GM19239 (cell line): Measurements from ENCODE around the gene USP11.
A peak's percentile ranks its signal among the peaks of the same experiment; 100 is the strongest.

Experiments used
- DNase-seq: peaks from one replicate; pipeline ENCODE4 v3.0.0; 2011; ENCODE audit warnings: low spot score; ENCODE audit not compliant: insufficient read length
- FAIRE-seq: peaks from 2 replicates; lab custom pipeline; 2011; peaks lifted over from hg19 to GRCh38; lab: Jason Lieb, UNC

The USP11 gene

DNA sequence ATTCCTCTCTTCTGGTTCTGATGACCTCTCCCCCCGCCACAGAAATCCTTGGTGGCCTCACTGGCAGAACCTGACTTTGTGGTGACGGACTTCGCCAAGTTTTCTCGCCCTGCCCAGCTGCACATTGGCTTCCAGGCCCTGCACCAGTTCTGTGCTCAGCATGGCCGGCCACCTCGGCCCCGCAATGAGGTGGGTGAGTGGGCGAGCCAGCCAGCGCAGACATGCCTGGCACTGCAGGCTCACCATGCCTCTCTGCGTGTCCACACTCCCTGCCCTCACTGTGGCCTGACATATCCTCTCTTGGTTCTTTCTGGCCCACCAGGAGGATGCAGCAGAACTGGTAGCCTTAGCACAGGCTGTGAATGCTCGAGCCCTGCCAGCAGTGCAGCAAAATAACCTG is 30.5 kb upstream of the USP11 start:
- DNase-seq (no peak), FAIRE-seq (no peak)

- DNase-seq: no peak
- no peak for FAIRE-seq
These were observed 29.9 kb upstream of the USP11 start for GRCh38 chrX:47202877-47203276.

DNA sequence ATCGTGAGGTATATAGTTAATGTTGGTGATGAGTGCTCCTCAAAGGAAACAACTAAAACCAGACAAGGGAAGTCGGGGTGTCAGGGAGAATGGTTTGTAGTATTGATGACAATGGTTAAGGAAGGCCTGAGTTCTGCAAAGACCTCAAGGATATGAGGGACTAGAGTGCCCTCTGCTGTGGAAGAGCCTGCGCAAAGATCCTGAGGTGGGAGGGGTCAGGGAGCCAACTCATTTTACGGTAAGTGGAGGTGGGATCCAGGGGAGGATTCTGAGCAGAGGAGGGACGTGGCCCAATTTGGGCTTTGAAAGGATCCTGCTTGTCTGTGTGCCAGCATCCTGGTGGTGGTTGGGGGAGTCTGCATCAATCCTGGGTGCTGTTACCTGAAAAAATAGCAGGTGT is 27.8 kb upstream of the USP11 start:
- DNase-seq (no peak), FAIRE-seq (no peak)

DNA sequence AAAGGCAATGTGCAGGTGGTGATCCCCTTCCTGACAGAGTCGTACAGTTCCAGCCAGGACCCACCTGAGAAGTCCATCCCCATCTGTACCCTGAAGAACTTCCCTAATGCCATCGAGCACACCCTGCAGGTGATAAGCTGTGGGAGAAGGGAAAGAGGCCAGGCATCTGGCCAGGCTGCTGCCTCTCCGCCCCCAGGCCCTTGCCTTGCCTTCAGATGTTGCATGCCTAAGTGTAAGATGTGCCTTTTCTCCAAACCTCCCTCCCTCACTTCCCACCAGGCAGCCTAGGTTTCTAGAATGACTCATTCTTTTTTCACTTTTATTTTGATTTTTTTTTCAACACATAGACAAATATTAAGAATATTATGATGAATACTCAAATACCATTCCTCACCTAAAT is 26.5 kb upstream of the USP11 start:
- FAIRE-seq (no peak), DNase-seq (no peak)

GRCh38 chrX:47208108-47208507 is 24.7 kb upstream of the USP11 start:
- DNase-seq (no peak), FAIRE-seq (no peak)

DNA sequence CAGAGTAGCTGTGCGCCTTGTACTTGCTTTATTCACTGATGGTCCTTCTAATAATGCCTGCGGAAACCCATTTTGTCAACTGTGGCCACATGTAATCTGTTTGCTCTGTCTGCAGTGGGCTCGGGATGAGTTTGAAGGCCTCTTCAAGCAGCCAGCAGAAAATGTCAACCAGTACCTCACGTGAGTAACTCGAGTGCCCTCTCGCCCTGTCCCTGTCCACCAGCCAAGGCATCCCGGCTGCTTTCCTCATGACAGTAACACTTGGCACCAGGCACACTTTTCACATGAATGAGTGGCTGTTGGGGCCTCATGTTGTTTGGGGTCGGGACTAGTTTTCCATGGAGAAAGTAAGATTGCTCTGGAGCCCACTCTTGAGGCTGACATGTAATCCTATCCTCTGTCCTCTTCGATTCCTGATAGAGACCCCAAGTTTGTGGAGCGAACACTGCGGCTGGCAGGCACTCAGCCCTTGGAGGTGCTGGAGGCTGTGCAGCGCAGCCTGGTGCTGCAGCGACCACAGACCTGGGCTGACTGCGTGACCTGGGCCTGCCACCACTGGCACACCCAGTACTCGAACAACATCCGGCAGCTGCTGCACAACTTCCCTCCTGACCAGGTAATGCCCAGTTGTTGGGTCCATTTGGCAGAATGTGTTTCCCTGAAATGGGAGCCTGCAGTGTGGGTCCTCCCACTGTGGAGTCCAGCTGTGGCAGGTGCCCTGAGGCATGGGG is 23.1 kb upstream of the USP11 start:
- FAIRE-seq (no peak), DNase-seq (no peak)

GRCh38 chrX:47210661-47211425 is 22.0 kb upstream of the USP11 start:
- DNase-seq: no peak
- FAIRE-seq: no peak

DNA sequence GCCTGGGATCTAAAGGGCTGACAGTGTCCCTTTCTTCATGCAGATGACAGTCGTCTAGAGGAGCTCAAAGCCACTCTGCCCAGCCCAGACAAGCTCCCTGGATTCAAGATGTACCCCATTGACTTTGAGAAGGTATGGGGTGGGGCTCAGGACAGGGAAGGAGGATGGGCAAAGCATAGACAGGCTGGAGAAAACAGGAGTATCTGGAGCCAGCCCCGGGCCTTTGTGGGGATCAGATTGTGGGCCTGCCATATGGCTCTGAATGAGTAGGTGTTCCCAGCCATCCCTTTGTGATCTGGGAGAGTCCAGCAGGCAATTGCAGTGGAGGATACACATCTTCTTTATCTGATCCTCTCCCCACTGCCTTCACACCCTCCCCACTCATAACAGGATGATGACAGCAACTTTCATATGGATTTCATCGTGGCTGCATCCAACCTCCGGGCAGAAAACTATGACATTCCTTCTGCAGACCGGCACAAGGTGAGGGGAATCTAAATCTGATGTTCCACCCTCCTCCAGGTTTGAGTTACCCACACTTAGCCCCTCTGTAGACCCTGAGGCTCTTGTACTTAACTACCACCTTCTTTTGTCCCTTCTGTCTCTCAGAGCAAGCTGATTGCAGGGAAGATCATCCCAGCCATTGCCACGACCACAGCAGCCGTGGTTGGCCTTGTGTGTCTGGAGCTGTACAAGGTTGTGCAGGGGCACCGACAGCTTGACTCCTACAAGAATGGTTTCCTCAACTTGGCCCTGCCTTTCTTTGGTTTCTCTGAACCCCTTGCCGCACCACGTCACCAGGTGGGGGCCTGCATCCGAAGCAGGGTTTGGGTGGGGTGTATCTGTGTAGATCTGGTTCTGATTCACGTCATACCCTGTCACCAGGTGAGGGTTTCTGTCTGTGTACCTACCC is 20.2 kb upstream of the USP11 start:
- no peak for DNase-seq
- no peak for FAIRE-seq

DNA sequence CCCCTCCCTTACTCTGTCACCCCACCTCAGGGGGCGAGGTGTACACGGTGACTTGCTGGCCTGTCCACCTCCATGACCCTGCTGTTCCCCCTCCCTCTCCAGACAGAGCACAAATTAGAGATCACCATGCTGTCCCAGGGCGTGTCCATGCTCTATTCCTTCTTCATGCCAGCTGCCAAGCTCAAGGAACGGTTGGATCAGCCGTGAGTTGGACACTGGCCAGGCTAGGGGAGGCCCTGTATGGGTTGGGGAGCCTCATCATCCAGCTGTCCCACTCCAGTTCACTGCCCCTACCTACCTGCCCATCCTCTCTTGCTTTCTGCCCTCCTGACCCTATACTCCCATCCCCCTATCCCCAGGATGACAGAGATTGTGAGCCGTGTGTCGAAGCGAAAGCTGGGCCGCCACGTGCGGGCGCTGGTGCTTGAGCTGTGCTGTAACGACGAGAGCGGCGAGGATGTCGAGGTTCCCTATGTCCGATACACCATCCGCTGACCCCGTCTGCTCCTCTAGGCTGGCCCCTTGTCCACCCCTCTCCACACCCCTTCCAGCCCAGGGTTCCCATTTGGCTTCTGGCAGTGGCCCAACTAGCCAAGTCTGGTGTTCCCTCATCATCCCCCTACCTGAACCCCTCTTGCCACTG is 18.3 kb upstream of the USP11 start:
- DNase-seq (no peak), FAIRE-seq (no peak)

GRCh38 chrX:47215291-47215900 is 17.4 kb upstream of the USP11 start:
- no peak for FAIRE-seq
- DNase-seq: no peak

- no peak for FAIRE-seq
- DNase-seq: no peak
These were observed 16.4 kb upstream of the USP11 start for GRCh38 chrX:47216393-47216925.

DNA sequence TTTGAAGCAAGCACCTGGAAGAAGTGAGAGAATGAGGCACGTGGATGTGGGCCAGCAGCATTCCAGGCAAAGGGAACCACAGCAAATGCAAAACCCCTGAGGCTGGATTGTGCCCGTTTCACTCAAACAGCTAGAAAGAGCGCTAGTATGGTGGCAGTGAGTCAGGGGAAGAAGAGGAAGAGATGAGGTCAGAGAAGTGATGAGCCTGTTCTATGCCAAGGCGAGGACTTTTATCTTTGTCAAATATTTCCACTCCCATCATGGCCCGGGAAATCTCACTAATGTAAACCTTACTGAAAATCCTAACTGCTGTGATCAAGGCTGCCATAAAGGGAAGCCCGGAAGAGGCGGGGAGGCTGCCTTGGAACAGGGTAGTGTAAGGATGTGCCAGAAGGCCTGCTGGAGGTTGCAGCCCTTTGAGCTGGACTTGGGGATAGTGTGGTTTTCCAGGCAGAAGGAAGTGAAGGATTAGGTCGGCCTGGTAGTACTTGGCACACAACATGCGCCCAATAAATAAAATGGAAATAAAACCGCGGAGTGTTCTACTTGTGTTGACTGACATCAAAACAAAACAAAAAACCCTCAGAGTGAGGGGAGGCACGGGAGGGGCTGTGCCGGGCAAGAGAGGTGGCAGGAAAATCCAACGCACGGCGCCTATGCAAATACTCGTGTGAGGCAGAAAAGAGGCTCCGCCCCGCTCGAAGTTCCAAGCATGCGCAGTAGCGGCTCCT is 15.5 kb upstream of the USP11 start:
- FAIRE-seq (no peak), DNase-seq (no peak)

DNA sequence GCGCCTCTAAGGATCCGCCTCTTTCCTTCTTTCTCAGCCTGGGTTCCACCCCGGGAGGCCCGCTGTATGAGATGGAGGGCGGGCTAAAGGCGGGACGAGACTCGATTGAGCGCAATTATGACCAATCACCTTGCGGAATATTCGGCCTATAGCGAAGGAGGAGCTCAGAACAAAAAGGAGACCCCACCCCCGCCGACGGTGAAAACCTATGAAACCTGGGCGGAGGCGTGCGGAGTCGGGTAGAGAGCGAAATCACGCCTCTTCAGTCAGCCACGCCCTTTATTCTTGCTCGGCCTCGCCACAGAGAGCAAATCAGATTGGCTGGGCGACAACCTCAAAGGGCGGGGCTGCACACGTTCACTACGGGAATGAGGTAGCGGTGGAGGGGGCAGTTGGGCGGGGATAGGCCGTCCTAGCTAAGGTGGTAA is 14.9 kb upstream of the USP11 start:
- DNase-seq (peak; percentile 65), FAIRE-seq (peak; percentile 99)

DNA sequence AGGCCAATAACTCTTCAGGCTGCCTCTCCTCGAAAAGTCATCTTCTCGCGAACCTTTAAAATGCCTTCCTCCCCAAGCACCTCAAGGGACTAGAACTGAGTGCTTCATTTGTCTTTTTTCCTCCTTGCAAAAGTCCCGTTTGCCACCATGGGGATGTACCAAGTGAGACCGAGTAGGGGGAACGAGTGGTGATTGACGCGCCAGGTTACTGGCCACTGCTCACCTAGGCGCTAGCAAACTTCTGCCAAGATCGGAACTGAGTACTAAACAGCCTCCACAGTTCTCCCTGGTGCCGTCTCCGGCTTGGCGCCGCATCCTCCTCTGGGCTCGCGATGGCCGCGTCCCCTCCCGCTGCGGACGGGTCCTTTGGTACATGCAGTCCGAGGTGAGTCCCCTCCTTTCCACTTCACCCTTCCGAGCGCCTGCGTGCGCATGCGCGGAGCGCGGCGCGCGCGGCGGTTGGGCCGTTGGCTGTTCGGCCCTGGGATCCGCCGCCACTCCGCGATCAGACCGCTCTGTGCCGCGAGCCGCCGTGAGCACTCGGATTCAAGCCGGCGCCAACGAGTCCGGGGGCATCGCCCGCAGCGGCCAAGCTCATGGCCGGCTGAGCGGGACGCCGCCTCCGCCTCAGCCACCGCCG is 14.4 kb upstream of the USP11 start, which contains the start of gene CDK16:
CDK16 (plus strand) TSS at position 402 of the 640 bp plus-strand sequence. CDS start 4,877 bp downstream, outside the sequence.
- FAIRE-seq: no peak
- DNase-seq: peak; percentile 69

GRCh38 chrX:47218920-47219815 is 13.6 kb upstream of the USP11 start:
- FAIRE-seq (no peak), DNase-seq (peak; percentile 10)

- FAIRE-seq (no peak), DNase-seq (no peak)
These were observed 11.1 kb upstream of the USP11 start for GRCh38 chrX:47221756-47222155.

- no peak for DNase-seq
- FAIRE-seq: no peak
These were observed 10.0 kb upstream of the USP11 start for GRCh38 chrX:47222751-47223350.
